Fibroblast of peridontal ligament (primary cell): Measurements from ENCODE around the gene TM2D3.
A peak's percentile ranks its signal among the peaks of the same experiment; 100 is the strongest.

Experiments
- DNase-seq: peaks from one replicate; pipeline ENCODE4 v3.0.0-alpha.2; 2010; ENCODE audit errors: extremely low read depth

TM2D3 gene

DNA sequence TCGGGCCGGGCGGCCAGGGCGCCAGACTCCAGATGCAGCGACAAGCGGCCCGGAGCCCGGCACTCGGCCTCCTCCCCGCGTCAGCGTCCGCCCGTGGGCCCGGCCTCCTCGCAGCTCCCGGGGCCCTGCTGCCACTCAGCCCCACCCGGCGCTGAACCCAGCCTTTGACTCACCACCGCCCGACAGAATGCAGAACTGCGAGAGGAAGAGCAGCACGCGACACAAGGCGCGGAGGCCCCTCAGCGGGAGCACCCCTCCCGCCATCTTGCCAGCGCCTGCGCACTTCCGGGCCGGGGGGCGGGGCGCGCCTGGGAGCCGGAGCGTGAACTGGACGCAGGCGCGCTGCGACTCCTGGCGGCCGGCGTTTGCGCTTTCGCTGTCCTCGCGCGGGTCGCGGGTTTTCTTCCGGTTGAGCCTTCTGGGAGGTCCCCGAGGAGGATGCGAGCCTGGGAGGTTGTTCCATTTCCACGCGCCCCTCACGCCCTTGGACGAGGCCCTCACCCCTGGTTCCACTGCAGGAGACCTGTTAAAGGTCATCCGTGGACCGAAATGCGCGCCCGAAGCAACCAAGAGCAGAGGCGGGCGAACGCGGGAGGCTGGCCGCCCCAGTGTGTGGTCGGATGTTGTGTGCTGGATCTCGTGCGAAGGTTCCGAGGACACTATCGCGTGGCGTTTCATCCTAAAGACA, at the start of gene TM2D3:
Gene TM2D3, minus strand, starts transcription at position 284 of the 688 bp plus-strand sequence. Its CDS starts 20 bp downstream, at position 264.
- DNase-seq = peak; percentile 89

- peak; percentile 13 for DNase-seq
These were observed 46.1 kb upstream of the TM2D3 start for GRCh38 chr15:101698314-101698713.

DNA sequence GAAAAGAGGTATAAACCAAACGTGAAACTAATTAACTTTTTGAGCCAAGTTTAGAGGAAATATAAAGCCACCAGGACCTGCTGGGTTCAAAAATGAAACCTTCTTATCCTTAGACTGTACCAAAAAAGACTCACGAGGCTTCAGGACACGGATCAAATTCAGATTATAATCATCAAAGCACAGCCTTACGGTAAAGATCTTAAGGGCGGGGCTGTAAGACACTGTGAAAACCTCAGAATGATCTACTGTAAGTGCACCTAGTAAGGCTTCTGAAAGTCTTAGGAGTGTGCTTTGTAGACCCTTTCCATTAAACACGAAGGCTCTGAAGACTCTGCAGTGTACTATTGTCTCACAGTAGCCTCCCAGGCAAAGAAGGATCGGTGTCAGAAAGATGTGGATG, 45.3 kb upstream of the TM2D3 start:
- no peak for DNase-seq

DNA sequence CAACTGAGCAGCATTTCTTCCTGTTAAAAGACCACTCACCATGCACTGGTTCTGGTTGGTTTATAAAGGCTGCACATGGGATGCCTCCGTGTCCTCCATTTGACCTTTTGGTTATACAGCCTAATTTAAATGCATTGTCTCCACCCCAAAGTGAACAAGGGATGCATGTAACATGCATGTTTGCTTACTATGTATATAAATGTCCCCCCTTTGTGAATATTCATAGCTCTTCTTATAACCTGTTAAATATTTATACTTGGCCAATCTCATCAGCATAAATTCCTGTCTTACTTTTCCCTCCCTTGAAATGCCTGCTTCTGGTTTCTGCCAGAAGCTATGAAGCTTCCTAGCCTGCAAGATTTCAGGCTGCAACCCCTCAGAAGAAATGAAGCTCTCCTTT, 44.6 kb upstream of the TM2D3 start:
- no peak for DNase-seq

DNA sequence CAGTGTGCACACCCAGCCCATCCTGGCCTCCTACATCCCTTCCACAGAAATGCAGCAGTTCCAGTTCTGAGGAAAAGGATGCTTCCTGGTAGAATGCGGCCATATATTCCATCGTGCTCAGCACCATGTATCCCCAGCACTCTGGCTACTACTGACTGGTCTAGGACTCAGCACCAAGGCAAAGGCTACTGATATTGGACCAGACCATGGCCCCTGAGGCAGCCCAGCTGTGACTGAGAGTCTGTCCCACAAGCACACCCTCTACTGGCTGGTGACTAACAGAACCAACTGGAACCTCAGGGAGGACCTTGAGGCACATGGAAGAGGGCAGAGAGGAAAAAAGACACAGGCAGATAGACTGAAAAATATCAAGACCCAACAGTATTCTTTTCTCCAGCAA, 42.1 kb upstream of the TM2D3 start:
- DNase-seq = no peak

- no peak for DNase-seq
These were observed 40.8 kb upstream of the TM2D3 start for GRCh38 chr15:101692801-101693598.

DNA sequence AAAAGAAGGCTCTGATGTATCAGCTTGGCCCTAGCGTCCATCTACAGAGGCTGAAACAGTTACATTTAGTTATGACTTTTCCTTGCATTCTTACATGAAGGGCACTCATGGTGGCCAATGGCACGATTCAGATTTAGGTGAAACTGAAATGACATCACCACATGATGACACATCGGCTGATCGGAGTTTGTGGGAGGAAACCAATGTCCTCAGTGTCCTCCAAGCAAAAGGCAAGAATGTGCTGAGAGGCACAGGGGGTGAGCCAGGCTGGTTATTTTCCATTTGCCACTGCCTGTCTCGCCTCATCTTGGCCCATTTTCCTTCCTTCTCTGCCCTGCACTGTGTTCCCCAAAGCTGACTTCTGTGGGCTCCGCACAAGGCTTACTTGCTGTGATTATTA, 37.7 kb upstream of the TM2D3 start:
- DNase-seq = no peak

- peak; percentile 15 for DNase-seq
These were observed 34.5 kb upstream of the TM2D3 start for GRCh38 chr15:101686718-101687117.

DNA sequence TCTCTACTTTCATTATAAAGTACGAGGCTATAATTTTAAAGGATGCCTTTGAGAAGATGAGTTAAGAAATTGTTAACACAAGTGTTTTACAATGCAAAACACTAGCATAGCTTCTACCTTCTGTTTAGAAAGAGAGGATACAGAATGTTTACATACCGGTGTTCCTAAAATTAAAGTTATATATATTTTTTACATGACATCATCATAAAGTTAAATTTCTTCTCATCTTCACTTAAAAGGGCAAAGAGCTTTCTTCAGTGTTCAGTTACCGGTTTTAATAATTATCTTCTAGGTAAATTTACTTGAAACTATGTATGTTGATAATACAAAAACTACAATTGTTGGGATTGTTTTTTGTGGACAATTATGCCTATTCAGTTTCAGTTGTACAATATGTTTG, 32.7 kb upstream of the TM2D3 start:
- DNase-seq = no peak

DNA sequence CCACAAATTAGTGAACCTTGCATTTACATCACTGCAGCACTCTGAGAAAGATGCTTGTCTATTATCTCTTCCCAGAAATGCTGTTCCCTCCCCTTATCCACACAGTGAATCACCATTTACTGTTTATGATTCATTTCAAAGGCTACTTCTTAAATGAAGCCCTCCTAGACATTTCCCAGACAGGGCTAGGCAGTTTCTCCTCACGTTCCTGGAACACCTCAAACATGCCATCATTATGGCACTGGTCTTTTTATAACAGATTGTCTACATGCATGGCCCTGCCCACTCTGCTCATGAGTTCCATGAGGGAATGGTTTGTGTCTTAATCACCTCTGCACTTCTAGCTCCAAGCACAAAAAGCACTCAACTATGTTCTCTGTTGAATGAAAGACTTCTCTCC, 32.2 kb upstream of the TM2D3 start:
- DNase-seq = peak; percentile 51

- DNase-seq = no peak
These were observed 27.6 kb upstream of the TM2D3 start for GRCh38 chr15:101679806-101680205.

DNA sequence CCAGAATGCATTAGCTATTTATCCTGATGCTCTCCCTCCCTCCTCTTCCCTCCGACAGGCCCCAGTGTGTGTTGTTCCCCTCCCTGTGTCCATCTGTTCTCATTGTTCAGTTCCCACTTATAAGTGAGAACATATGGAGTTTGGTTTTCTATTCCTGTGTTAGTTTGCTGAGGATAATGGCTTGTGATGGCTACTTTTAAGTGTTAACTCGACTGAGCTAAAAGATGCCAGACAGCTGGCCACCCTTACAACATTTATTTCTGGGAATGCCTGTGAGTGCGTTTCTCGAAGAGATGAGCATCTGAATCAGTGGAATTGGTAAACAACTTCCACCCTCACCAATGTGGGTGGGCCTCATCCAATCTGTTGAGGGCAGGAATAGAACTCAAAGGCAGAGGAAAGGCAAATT, 24.7 kb upstream of the TM2D3 start:
- DNase-seq = peak; percentile 94

DNA sequence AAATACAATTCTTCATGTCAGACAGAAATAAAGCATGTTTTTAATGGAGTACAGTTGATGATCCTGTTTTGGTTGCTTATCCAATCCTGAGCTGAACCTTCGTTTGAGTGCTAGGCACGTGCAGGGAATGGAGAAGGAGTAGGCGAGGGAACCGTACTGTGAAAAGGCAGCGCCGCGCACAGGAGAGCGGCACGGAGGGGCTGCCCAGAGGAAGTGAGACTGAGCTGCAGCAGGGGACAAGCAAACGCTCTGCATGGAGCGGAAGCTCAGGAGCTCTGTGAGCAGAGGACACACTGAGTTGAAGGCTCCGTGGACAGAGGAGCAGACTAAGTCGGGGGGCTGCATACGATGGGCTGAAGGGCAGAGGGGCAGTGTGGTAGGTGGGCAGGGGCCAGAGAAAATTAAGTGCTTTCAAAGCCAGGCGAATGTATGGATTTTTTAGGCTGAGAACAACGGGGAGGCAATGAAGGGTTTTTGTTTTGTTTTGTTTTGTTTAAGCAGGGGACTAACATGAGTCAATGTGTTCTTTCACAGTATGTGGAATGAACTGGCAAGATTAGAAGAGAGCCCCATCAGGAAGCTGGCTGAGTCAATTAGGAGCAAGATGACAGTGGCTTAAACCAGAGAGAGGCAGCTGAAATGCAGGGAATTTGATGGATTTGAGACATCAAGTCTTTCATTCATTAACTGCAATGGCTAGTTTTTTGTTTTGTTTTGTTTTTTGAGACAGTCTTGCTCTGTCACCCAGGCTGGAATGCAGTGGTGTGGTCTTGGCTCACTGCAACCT, 23.8 kb upstream of the TM2D3 start:
- peak; percentile 71 for DNase-seq

DNA sequence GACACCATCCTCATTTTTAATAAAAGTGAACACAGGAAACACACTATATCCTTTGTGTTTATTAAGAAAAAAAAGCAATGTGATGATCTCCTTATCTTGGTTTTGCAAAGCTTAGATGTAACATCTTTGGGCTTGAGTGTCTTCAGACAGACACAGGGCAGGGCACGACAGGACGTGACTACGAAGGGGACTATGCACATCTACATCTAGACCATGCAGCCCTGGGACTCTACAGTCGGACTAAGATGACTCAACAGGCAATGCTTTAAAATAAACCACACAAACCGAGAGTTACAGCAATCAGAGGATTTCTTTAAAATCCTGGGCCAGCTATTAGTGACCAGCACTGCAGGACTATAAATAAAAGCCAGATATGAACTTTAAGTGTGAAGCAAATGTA, 22.8 kb upstream of the TM2D3 start:
- peak; percentile 74 for DNase-seq

DNA sequence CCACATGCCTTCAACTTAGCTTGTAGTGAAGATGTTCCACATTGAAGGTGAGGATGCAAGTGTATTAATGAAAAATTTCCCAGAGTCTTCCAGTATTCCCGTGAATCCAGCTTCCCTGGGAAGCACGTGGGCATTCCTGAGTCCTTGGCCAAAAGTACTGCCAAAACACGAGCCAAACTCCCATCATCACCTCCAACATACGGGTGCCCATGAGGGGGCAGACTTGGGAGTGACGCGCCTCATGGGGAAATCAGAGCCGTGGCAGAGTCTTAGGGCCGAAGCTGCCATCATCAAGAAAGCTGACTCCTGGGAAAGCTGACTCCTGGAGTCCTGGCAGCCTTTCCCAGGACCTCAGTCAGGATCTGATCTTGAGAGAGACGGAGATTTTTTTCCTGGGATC, 20.1 kb upstream of the TM2D3 start:
- DNase-seq = no peak

- no peak for DNase-seq
These were observed 17.6 kb upstream of the TM2D3 start for GRCh38 chr15:101669744-101670143.

DNA sequence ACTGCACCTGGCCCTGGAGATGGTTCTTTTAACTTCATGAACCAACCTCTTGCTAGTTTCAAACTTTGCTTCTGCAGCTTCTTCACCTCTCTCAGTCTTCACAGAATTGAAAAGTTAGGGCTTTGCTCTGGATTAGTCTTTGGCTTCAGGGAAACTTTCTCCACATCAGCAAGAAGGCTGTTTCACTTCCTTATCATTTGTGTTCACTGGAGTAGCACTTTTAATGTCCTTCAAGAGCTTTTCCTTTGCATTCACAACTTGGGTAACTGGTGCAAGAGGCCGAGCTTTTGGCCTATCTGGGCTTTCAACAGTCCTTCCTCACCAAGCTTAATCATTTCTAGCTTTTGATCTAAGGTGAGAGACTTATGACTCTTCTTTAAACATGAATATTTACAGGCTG, 15.7 kb upstream of the TM2D3 start:
- no peak for DNase-seq

DNA sequence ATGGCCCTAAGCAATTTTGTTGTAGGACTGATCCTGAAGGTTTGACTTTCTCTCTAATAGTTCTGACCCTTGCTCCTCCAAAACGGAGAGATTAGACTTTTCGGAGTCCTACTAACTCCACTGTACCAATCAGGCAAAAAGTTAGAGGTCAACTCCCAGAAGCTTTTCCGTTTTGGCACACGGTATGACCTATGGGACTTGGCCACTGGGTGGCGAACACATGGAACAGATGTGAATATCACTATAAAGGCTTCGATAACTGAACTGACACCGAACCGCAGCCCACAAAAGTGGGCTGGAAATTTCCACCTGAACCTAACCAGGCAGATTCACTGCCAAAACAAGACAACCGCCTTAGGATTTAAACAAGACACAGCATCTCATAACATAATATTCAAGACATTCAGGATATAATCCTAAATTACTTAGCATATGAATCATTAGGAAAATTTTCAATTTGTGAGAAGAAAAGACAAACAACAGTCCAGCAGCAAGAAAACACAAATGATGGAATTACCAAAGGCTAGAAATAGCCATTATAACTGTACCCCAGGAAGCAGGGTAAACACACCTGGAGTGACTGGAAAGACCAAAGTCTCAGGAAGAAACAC, 12.2 kb upstream of the TM2D3 start:
- no peak for DNase-seq

DNA sequence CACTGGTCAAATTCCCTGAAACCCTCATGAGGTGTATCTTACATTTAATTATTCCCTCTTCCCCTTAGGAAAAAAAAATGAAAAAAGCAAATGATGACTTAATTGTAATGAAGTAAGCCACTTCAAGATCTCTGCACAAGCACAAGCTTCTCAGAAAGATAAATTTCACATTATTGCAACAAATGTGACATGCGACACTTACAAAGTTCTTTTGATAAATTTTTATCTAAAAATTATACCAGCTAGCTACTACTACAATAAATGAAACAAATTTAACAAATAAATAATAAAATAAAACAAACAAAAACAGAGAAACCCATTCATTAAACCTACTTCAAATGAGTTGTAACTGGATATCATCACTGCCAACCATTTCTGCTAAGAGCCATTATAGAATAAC, 10.0 kb upstream of the TM2D3 start:
- DNase-seq = no peak

- no peak for DNase-seq
These were observed 7.8 kb upstream of the TM2D3 start for GRCh38 chr15:101660005-101660404.

DNA sequence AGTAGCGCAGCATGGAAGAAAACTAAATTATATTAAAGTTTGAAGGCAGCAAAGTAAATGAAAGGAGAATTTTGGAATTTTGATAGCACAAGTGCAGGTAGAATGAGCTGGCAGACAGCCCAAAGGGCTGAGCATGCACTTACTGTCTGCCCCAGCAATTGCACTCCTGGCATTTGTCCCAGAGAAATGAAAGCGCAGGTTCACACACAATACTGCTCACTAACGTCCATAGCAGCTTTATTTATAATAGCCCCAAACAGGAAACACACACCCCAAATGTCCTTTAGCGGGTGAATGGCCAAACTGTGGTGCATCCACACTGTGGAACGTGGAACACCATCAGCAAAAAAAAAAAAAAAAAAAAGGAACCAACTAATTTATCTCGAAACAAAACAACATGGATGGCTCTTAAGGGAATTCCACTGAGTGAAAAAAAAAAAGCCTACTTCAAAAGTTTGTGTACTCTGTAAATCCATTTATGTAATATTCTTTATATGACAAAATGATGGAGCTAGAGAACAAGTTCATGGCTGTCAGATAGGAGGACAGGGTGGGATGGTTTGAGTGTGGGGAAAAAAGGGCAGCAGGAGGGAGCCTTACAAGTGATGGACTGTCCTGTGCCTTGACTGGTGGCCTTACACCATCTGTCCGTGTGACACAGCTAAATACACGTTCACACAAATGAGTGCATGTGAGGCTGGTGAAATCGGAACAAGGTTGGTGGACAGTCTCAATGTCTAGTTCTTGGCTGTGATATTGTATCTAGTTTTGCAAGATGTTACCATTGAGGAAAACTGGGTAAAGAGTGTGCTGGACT, 6.0 kb upstream of the TM2D3 start:
- DNase-seq = no peak
